Upper lobe of left lung (tissue), 4 donors: Measurements from ENCODE around the gene APOC4.

Experiments used
- POLR2A ChIP-seq, 4 donors: fragments of 450-650 bp; IDR thresholded peaks; one replicate each; pipeline ENCODE4 v1.5.1; 2016 to 2017; ENCODE audit warnings: antibody characterized with exemption in 4 of 4, mild to moderate bottlenecking in 2 of 4
- TF ChIP-seq, protein P1 (sequence below), 6 experiments: fragments of 450-650 bp in 4 of 6; fragments of 200-600 bp in 2 of 6; sonication (generic) in 2 of 6; IDR thresholded peaks; one replicate each; pipeline ENCODE4 v1.5.1; 2016 to 2019; ENCODE audit warnings: antibody characterized with exemption in 6 of 6

DNA sequence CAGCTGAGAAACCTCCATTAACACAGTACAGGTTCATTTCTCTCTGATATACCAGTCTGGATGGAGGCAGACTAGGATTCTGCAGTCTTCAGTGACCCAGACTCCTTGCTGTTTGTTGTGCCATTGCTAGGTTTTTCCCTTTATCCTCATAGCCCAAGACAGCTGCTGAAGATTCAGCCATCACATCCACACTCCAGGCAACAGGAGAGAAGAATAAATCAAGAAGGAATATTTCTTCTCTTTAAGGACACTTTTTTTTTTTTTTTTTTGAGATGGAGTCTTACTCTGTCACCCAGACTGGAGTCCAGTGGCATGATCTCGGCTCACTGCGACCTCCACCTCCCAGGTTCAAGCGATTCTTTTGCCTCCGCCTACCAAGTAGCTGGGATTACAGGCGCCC is 27.4 kb downstream of the APOC4 start:
- TF ChIP-seq, protein P1, sequence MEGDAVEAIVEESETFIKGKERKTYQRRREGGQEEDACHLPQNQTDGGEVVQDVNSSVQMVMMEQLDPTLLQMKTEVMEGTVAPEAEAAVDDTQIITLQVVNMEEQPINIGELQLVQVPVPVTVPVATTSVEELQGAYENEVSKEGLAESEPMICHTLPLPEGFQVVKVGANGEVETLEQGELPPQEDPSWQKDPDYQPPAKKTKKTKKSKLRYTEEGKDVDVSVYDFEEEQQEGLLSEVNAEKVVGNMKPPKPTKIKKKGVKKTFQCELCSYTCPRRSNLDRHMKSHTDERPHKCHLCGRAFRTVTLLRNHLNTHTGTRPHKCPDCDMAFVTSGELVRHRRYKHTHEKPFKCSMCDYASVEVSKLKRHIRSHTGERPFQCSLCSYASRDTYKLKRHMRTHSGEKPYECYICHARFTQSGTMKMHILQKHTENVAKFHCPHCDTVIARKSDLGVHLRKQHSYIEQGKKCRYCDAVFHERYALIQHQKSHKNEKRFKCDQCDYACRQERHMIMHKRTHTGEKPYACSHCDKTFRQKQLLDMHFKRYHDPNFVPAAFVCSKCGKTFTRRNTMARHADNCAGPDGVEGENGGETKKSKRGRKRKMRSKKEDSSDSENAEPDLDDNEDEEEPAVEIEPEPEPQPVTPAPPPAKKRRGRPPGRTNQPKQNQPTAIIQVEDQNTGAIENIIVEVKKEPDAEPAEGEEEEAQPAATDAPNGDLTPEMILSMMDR (IDR thresholded peaks at IDR 0.05), result no peak
- no peak for TF ChIP-seq POLR2A (IDR thresholded peaks at IDR 0.05)
